H9 (cell line): ENCODE measurements around the gene MS4A10. TPM values are rescaled to one million over a fixed set of nuclear protein-coding genes. Genes with fewer than 3 reads are reported as not detected.

Experiments
- DNase-seq: peaks from one replicate; pipeline ENCODE4 v3.0.0-alpha.2; 2017
- H2AFZ ChIP-seq: one replicate; pipeline ENCODE4 v1.6.1; 2013; ENCODE audit warnings: mild to moderate bottlenecking, low read length, control low read depth, moderate library complexity
- H2AK5ac ChIP-seq: 2 replicates; pipeline ENCODE4 v1.6.1; 2013; ENCODE audit warnings: low read length, control low read depth, mixed read lengths; ENCODE audit not compliant: insufficient read length
- H2BK120ac ChIP-seq: one replicate; pipeline ENCODE4 v1.6.1; 2013; ENCODE audit warnings: low read depth, mild to moderate bottlenecking, low read length, control low read depth, inconsistent platforms; ENCODE audit not compliant: poor library complexity, severe bottlenecking
- H2BK12ac ChIP-seq: 2 replicates; pipeline ENCODE4 v1.6.1; 2013; ENCODE audit warnings: low read length, control low read depth, mixed read lengths, low read depth; ENCODE audit not compliant: insufficient read length
- H2BK15ac ChIP-seq: 2 replicates; pipeline ENCODE4 v1.6.1; 2013; ENCODE audit warnings: low read depth, low read length, control low read depth
- H2BK20ac ChIP-seq: one replicate; pipeline ENCODE4 v1.6.1; 2013; ENCODE audit warnings: low read depth, mild to moderate bottlenecking, low read length, control low read depth, inconsistent platforms; ENCODE audit not compliant: poor library complexity, severe bottlenecking
- H2BK5ac ChIP-seq: 2 replicates; pipeline ENCODE4 v1.6.1; 2013; ENCODE audit warnings: low read length, control low read depth, mixed read lengths; ENCODE audit not compliant: insufficient read length
- H3K14ac ChIP-seq: 2 replicates; pipeline ENCODE4 v1.6.1; 2013; ENCODE audit warnings: low read length, control low read depth; ENCODE audit not compliant: insufficient read depth
- H3K18ac ChIP-seq: 2 replicates; pipeline ENCODE4 v1.6.1; 2013; ENCODE audit warnings: low read depth, mild to moderate bottlenecking, mixed read lengths, low read length, control low read depth; ENCODE audit not compliant: insufficient read length
- H3K23ac ChIP-seq: 2 replicates; pipeline ENCODE4 v1.6.1; 2013; ENCODE audit warnings: low read length, control low read depth, mixed read lengths, low read depth; ENCODE audit not compliant: insufficient read length
- H3K23me2 ChIP-seq: 2 replicates; pipeline ENCODE4 v1.6.1; 2013; ENCODE audit warnings: low read depth, mild to moderate bottlenecking, mixed read lengths, low read length, control low read depth; ENCODE audit not compliant: insufficient read length, poor library complexity, severe bottlenecking
- H3K27ac ChIP-seq: 2 replicates; pipeline ENCODE4 v1.5.1; 2013; ENCODE audit warnings: low read length, control low read depth, mixed read lengths, low read depth; ENCODE audit not compliant: insufficient read length
- H3K27me3 ChIP-seq: 2 replicates; pipeline ENCODE4 v1.6.1; 2013; ENCODE audit warnings: low read length, control low read depth, inconsistent platforms; ENCODE audit not compliant: insufficient read depth
- H3K4ac ChIP-seq: 2 replicates; pipeline ENCODE4 v1.6.1; 2013; ENCODE audit warnings: low read depth, mild to moderate bottlenecking, control low read depth, inconsistent platforms, low read length, moderate library complexity
- H3K4me1 ChIP-seq: 2 replicates; pipeline ENCODE4 v1.6.1; 2013; ENCODE audit warnings: low read length, control low read depth, inconsistent platforms; ENCODE audit not compliant: insufficient read depth
- H3K4me2 ChIP-seq: 2 replicates; pipeline ENCODE4 v1.6.1; 2013; ENCODE audit warnings: low read length, control low read depth, mixed read lengths; ENCODE audit not compliant: insufficient read length, insufficient read depth
- H3K56ac ChIP-seq: 2 replicates; pipeline ENCODE4 v1.6.1; 2013; ENCODE audit warnings: low read depth, mild to moderate bottlenecking, mixed read lengths, low read length, control low read depth; ENCODE audit not compliant: insufficient read length
- H3K79me1 ChIP-seq: 2 replicates; pipeline ENCODE4 v1.6.1; 2013; ENCODE audit warnings: low read depth, mild to moderate bottlenecking, moderate library complexity, low read length, control low read depth, inconsistent platforms; ENCODE audit not compliant: insufficient read depth, poor library complexity, severe bottlenecking
- H3K79me2 ChIP-seq: 2 replicates; pipeline ENCODE4 v1.6.1; 2013; ENCODE audit warnings: low read length, control low read depth, inconsistent platforms; ENCODE audit not compliant: insufficient read depth
- H3K9ac ChIP-seq: 2 replicates; pipeline ENCODE4 v1.6.1; 2013; ENCODE audit warnings: low read length, control low read depth, mixed read lengths; ENCODE audit not compliant: insufficient read length; ENCODE audit errors: extremely low read depth
- H3K9me3 ChIP-seq: one replicate; pipeline ENCODE4 v1.6.1; 2013; ENCODE audit warnings: low read depth, low read length, inconsistent platforms; ENCODE audit not compliant: control insufficient read depth
- H3T11ph ChIP-seq: one replicate; pipeline ENCODE4 v1.6.1; 2013; ENCODE audit warnings: mild to moderate bottlenecking, low read length, control low read depth, inconsistent platforms
- H4K20me1 ChIP-seq: one replicate; pipeline ENCODE4 v1.6.1; 2013; ENCODE audit not compliant: control insufficient read depth, insufficient read length, insufficient read depth
- H4K5ac ChIP-seq: 2 replicates; pipeline ENCODE4 v1.6.1; 2013; ENCODE audit warnings: low read depth, mild to moderate bottlenecking, mixed read lengths, low read length, control low read depth; ENCODE audit not compliant: insufficient read length
- H4K8ac ChIP-seq: replicated peaks from 2 replicates; pipeline ENCODE4 v1.6.1; 2013; ENCODE audit warnings: low read length, control low read depth, mixed read lengths, low read depth; ENCODE audit not compliant: insufficient read length
- H4K91ac ChIP-seq: 2 replicates; pipeline ENCODE4 v1.6.1; 2013; ENCODE audit warnings: low read depth, mild to moderate bottlenecking, moderate library complexity, mixed read lengths, low read length, control low read depth; ENCODE audit not compliant: insufficient read length
- H3K27ac Mint-ChIP-seq, 3 experiments: 2 replicates in 2 of 3; 3 replicates in 1 of 3; pipeline ENCODE4 v1.8.0; 2020 to 2021; ENCODE audit warnings: mixed read lengths in 3 of 3, mild to moderate bottlenecking in 1 of 3, moderate library complexity in 1 of 3
- H3K27me3 Mint-ChIP-seq: 2 replicates; pipeline ENCODE4 v1.8.0; 2021; ENCODE audit warnings: low read depth, mild to moderate bottlenecking, moderate library complexity, mixed read lengths
- H3K36me3 Mint-ChIP-seq, 3 experiments: 2 replicates in 2 of 3; 3 replicates in 1 of 3; pipeline ENCODE4 v1.8.0; 2020 to 2021; ENCODE audit warnings: low read depth in 3 of 3, mixed read lengths in 3 of 3; ENCODE audit not compliant: insufficient read depth in 1 of 3
- H3K4me1 Mint-ChIP-seq, 2 experiments: 2 replicates each; pipeline ENCODE4 v1.8.0; 2020; ENCODE audit warnings: mixed read lengths in 2 of 2
- H3K4me3 Mint-ChIP-seq, 2 experiments: 2 replicates in 1 of 2; 3 replicates in 1 of 2; pipeline ENCODE4 v1.8.0; 2020 to 2021; ENCODE audit warnings: mild to moderate bottlenecking in 2 of 2, mixed read lengths in 2 of 2, moderate library complexity in 1 of 2
- H3K9me3 Mint-ChIP-seq, 2 experiments: 2 replicates in 1 of 2; 3 replicates in 1 of 2; pipeline ENCODE4 v1.8.0; 2020; ENCODE audit warnings: mild to moderate bottlenecking in 2 of 2, mixed read lengths in 2 of 2, moderate library complexity in 1 of 2
- WGBS: extraction: QIAGEN DNeasy Blood & Tissue Kit; methylation state at CpG from one replicate; pipeline ENCODE4 v1.1.7; 2013; ENCODE audit warnings: missing lambda C conversion rate, low lambda C conversion rate, mixed read lengths; ENCODE audit not compliant: insufficient read length; ENCODE audit errors: extremely low coverage; 5-methylcytosine and 5-hydroxymethylcytosine counted together
- total RNA-seq: library from RNA; stranded (reverse); gene quantifications from 2 replicates; pipeline ENCODE4 v1.2.1, GENCODE V29; 2021
- TF ChIP-seq, protein P1 (sequence below): fragments of 200-600 bp; sonication (generic); conservative IDR thresholded peaks from 3 replicates; pipeline ENCODE4 v1.8.0; 2021; ENCODE audit warnings: antibody characterized with exemption, mild to moderate bottlenecking

The MS4A10 gene
- total RNA-seq, 1 experiment from 2014 or later, result not detected

DNA sequence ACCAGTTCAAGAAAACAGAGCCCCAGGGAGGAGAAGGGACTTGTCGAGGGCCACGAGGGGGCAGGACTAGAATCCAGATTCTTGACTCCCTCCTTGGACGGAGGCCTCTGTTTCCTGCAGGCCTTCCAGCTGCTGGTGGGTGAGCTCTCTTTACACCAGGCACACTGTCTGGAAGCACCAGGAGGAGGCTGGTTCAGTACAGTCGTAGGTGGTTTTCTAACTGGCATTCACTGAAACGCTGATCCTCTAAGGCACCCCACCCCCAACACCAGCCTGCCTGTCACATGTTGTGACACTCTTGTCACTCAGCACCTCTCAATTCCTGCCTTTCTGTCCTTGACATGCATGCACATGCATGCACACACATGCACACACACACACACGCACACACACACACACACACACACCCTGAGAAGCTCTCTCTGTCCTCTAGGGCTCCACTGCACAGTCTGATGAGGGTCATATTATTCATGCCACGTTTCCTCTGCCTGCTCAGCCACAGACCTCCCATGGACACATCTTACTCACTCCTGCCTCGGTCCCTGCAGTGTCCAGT is 751 bp downstream of the MS4A10 start:
- no peaks in the 10 kb centered on the region for H3K79me2 ChIP-seq
- H3T11ph ChIP-seq, result no peak overlapping the region
- H2BK120ac ChIP-seq, result no peak overlapping the region
- H3K14ac ChIP-seq, result no peak overlapping the region
- peaks cover 5 to 11% of the 10 kb centered on the region in 2 experiments; a peak in 4 of 5 replicates for H3K9me3 Mint-ChIP-seq
- H3K27ac Mint-ChIP-seq, result peak overlapping the region in 1 of 3 experiments; percentile 79; a peak in 1 of 7 replicates
- no peaks in the 10 kb centered on the region for H3K9me3 ChIP-seq
- no peak overlapping the region for H4K91ac ChIP-seq
- no peaks in the 10 kb centered on the region; a peak in 1 of 7 replicates for H3K36me3 Mint-ChIP-seq
- H2BK5ac ChIP-seq, result no peak overlapping the region
- H3K27ac ChIP-seq, result no peak overlapping the region
- H3K4me1 ChIP-seq, result no peaks in the 10 kb centered on the region
- no peaks in the 10 kb centered on the region for H4K20me1 ChIP-seq
- peaks cover 4% of the 10 kb centered on the region; the same call in 1 of the 2 replicates for H3K27me3 Mint-ChIP-seq
- no peak overlapping the region for H2BK15ac ChIP-seq
- TF ChIP-seq, protein P1, sequence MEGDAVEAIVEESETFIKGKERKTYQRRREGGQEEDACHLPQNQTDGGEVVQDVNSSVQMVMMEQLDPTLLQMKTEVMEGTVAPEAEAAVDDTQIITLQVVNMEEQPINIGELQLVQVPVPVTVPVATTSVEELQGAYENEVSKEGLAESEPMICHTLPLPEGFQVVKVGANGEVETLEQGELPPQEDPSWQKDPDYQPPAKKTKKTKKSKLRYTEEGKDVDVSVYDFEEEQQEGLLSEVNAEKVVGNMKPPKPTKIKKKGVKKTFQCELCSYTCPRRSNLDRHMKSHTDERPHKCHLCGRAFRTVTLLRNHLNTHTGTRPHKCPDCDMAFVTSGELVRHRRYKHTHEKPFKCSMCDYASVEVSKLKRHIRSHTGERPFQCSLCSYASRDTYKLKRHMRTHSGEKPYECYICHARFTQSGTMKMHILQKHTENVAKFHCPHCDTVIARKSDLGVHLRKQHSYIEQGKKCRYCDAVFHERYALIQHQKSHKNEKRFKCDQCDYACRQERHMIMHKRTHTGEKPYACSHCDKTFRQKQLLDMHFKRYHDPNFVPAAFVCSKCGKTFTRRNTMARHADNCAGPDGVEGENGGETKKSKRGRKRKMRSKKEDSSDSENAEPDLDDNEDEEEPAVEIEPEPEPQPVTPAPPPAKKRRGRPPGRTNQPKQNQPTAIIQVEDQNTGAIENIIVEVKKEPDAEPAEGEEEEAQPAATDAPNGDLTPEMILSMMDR, result no peak
- H3K4me1 Mint-ChIP-seq, result no peaks in the 10 kb centered on the region
- DNase-seq, result no peak
- H2BK20ac ChIP-seq, result no peak overlapping the region
- H3K4ac ChIP-seq, result no peak overlapping the region
- no peak overlapping the region for H4K5ac ChIP-seq
- no peak overlapping the region for H3K9ac ChIP-seq
- H2AK5ac ChIP-seq, result no peak overlapping the region
- no peak overlapping the region for H2AFZ ChIP-seq
- no CpG with 5 or more reads among the region's 8 CpGs for WGBS
- H3K79me1 ChIP-seq, result no peaks in the 10 kb centered on the region
- H3K23me2 ChIP-seq, result no peaks in the 10 kb centered on the region
- no peak overlapping the region for H3K18ac ChIP-seq
- H3K27me3 ChIP-seq, result no peaks in the 10 kb centered on the region
- no peak overlapping the region for H4K8ac ChIP-seq
- no peak overlapping the region for H2BK12ac ChIP-seq
- H3K4me2 ChIP-seq, result no peak overlapping the region
- no peak overlapping the region for H3K4me3 Mint-ChIP-seq
- H3K23ac ChIP-seq, result no peak overlapping the region
- H3K56ac ChIP-seq, result no peak overlapping the region
